Measurements from ENCODE around the gene PEX6.

DNA sequence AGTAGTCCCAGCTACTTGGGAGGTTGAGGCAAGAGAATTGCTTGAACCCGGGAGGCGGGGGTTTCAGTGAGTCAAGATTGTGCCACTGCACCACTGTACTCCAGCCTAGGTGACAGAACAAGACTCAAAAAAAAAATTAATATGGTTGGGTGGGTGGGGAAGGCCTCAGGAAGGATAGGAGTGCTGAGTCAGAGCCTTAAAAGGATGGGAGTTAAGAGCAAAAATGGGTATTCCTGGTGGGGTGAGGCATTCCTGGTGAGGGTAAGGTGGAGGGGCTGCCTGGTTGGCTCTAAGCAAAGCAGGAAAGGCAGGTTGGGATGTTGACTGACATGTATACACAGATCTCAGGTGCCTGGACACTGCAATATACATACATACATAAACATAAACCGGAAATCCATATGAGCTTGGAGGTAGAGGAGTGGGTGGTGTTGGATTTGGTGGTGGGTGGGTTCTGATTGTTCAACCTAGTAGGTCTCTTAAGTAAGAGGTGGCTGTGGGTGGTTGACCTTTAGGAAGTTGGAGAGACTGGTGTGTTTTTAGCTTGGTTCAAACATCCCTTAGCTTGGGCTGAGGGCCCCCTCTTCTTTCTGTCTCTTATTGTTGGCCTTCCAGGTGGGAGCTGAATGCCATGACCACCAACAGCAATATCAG is 41.2 kb upstream of the PEX6 start:
- no peak for TF ChIP-seq EZH2 (IDR thresholded peaks at IDR 0.05; ENCODE audit: borderline replicate concordance, low read depth, low read length, poor library complexity, severe bottlenecking)
- TF ChIP-seq, protein P1, sequence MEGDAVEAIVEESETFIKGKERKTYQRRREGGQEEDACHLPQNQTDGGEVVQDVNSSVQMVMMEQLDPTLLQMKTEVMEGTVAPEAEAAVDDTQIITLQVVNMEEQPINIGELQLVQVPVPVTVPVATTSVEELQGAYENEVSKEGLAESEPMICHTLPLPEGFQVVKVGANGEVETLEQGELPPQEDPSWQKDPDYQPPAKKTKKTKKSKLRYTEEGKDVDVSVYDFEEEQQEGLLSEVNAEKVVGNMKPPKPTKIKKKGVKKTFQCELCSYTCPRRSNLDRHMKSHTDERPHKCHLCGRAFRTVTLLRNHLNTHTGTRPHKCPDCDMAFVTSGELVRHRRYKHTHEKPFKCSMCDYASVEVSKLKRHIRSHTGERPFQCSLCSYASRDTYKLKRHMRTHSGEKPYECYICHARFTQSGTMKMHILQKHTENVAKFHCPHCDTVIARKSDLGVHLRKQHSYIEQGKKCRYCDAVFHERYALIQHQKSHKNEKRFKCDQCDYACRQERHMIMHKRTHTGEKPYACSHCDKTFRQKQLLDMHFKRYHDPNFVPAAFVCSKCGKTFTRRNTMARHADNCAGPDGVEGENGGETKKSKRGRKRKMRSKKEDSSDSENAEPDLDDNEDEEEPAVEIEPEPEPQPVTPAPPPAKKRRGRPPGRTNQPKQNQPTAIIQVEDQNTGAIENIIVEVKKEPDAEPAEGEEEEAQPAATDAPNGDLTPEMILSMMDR (conservative IDR thresholded peaks at IDR 0.05; ENCODE audit: low read depth, low read length): no peak
